ENCODE measurements around the gene PLA2G2F. TPM values are rescaled to one million over a fixed set of nuclear protein-coding genes. Genes with fewer than 3 reads are reported as not detected.

Gene PLA2G2F
- total RNA-seq, 1 experiment from 2014 or later: not detected

DNA sequence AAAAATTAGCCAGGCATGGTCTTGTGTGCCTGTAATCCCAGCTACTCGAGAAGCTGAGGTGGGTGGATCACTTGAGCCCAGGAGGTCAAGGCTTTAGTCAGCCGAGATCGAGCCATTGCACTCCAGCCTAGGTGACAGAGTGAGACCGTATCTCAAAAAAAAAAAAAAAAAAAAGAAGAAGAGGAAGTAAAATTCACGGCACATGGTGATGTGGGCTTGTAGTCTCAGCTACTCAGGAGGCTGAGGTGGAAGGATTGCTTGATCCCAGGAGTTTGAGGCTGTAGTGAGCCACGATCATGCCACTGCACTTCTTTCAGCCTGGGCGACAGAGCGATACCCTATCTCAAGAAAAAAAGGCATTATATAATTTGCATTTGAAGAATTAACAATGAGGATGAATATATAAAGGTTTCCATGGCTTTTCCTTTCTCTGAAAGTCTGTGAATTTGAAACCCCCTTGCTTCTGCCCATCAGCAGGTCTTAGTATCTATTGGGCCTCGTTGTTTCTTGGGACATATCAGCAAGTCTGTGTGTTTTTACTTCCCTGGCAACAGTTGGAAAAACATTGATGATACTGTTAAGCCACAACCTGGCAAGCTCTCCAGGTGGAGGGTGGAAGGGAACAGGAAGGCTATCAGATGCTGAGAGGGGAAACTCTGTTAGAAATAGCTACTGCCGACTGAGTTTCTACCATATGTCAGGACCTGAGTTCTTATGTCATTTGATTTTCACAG is 15.2 kb upstream of the PLA2G2F start (continued):
- TF ChIP-seq, protein P1, sequence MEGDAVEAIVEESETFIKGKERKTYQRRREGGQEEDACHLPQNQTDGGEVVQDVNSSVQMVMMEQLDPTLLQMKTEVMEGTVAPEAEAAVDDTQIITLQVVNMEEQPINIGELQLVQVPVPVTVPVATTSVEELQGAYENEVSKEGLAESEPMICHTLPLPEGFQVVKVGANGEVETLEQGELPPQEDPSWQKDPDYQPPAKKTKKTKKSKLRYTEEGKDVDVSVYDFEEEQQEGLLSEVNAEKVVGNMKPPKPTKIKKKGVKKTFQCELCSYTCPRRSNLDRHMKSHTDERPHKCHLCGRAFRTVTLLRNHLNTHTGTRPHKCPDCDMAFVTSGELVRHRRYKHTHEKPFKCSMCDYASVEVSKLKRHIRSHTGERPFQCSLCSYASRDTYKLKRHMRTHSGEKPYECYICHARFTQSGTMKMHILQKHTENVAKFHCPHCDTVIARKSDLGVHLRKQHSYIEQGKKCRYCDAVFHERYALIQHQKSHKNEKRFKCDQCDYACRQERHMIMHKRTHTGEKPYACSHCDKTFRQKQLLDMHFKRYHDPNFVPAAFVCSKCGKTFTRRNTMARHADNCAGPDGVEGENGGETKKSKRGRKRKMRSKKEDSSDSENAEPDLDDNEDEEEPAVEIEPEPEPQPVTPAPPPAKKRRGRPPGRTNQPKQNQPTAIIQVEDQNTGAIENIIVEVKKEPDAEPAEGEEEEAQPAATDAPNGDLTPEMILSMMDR (IDR thresholded peaks at IDR 0.05): no peak
- no peak for TF ChIP-seq ZNF317 (CRISPR knock-in tag; IDR thresholded peaks at IDR 0.05; ENCODE audit: borderline replicate concordance, low read depth)

DNA sequence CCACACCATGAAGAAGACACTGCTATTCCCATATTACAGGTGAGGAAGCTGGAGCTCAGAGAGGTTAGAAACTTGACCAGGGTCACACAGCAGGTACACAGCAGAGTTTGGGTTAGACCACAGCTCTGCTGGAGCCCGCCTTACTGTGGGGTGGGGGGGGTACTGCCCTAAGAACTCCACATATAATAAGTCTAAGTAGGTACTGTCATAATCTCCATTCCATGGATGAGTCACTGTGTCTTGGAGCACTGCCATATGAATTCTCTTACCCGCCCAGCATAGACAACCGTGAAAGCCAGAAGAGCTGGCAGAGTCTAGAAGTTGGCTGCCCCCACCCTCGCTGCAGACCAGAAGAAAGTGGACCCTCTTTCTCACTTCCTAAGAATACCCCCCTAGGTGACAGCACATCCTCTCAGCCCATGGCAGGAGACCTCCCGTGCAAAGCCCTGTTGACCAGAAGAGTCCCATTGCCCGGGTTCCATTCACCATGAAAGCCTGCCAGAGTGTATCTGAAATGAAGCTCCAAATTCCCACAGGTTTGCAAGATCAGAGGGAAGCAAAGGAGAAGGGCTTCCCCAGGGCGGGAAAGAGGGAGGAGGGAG is 14.6 kb upstream of the PLA2G2F start:
- Mint-ChIP-seq H3K4me1 (no peaks in the 10 kb centered on the region), H3K9me3 (peaks cover under 1% of the 10 kb centered on the region), H3K36me3 (peaks cover under 1% of the 10 kb centered on the region; the same call in 1 of the 2 replicates), H3K27ac (no peak overlapping the region), H3K27me3 (ENCODE audit: low read depth) (no peaks in the 10 kb centered on the region; the same call in 1 of the 2 replicates), H3K4me3 (no peak overlapping the region)
- ATAC-seq (no peak), DNase-seq (ENCODE audit: low spot score) (no peak)
- ChIA-PET POLR2A (no interaction called here), CTCF (interaction anchor here (1.2 to 2.1 kb wide), 2 partner anchors 27 to 150 kb away, joined by 5 to 7 read pairs; no protein-coding TSS in a partner anchor)
- TF ChIP-seq ZNF232 (CRISPR knock-in tag; IDR thresholded peaks at IDR 0.05) (no peak), JUN (CRISPR knock-in tag; IDR thresholded peaks at IDR 0.05) (no peak), NR3C1 (CRISPR knock-in tag; conservative IDR thresholded peaks at IDR 0.05; ENCODE audit: low read depth) (no peak), SP1 (CRISPR knock-in tag; conservative IDR thresholded peaks at IDR 0.05) (no peak), CBFB (CRISPR knock-in tag; IDR thresholded peaks at IDR 0.05; ENCODE audit: low read depth) (no peak), ELF4 (CRISPR knock-in tag; IDR thresholded peaks at IDR 0.05; ENCODE audit: low read depth) (no peak), SMAD4 (CRISPR knock-in tag; IDR thresholded peaks at IDR 0.05) (no peak), NFE2L1 (CRISPR knock-in tag; IDR thresholded peaks at IDR 0.05) (no peak), HMGA2 (CRISPR knock-in tag; IDR thresholded peaks at IDR 0.05) (no peak)
- TF ChIP-seq, protein P2, sequence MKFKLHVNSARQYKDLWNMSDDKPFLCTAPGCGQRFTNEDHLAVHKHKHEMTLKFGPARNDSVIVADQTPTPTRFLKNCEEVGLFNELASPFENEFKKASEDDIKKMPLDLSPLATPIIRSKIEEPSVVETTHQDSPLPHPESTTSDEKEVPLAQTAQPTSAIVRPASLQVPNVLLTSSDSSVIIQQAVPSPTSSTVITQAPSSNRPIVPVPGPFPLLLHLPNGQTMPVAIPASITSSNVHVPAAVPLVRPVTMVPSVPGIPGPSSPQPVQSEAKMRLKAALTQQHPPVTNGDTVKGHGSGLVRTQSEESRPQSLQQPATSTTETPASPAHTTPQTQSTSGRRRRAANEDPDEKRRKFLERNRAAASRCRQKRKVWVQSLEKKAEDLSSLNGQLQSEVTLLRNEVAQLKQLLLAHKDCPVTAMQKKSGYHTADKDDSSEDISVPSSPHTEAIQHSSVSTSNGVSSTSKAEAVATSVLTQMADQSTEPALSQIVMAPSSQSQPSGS (CRISPR knock-in tag; IDR thresholded peaks at IDR 0.05; ENCODE audit: borderline replicate concordance, low read depth): no peak
- TF ChIP-seq, protein P3, sequence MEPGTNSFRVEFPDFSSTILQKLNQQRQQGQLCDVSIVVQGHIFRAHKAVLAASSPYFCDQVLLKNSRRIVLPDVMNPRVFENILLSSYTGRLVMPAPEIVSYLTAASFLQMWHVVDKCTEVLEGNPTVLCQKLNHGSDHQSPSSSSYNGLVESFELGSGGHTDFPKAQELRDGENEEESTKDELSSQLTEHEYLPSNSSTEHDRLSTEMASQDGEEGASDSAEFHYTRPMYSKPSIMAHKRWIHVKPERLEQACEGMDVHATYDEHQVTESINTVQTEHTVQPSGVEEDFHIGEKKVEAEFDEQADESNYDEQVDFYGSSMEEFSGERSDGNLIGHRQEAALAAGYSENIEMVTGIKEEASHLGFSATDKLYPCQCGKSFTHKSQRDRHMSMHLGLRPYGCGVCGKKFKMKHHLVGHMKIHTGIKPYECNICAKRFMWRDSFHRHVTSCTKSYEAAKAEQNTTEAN (CRISPR knock-in tag; IDR thresholded peaks at IDR 0.05): no peak
- TF ChIP-seq, protein P4, sequence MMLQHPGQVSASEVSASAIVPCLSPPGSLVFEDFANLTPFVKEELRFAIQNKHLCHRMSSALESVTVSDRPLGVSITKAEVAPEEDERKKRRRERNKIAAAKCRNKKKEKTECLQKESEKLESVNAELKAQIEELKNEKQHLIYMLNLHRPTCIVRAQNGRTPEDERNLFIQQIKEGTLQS (CRISPR knock-in tag; conservative IDR thresholded peaks at IDR 0.05): no peak
- TF ChIP-seq, protein P5, sequence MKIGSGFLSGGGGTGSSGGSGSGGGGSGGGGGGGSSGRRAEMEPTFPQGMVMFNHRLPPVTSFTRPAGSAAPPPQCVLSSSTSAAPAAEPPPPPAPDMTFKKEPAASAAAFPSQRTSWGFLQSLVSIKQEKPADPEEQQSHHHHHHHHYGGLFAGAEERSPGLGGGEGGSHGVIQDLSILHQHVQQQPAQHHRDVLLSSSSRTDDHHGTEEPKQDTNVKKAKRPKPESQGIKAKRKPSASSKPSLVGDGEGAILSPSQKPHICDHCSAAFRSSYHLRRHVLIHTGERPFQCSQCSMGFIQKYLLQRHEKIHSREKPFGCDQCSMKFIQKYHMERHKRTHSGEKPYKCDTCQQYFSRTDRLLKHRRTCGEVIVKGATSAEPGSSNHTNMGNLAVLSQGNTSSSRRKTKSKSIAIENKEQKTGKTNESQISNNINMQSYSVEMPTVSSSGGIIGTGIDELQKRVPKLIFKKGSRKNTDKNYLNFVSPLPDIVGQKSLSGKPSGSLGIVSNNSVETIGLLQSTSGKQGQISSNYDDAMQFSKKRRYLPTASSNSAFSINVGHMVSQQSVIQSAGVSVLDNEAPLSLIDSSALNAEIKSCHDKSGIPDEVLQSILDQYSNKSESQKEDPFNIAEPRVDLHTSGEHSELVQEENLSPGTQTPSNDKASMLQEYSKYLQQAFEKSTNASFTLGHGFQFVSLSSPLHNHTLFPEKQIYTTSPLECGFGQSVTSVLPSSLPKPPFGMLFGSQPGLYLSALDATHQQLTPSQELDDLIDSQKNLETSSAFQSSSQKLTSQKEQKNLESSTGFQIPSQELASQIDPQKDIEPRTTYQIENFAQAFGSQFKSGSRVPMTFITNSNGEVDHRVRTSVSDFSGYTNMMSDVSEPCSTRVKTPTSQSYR (CRISPR knock-in tag; IDR thresholded peaks at IDR 0.05): no peak
- TF ChIP-seq, protein P6, sequence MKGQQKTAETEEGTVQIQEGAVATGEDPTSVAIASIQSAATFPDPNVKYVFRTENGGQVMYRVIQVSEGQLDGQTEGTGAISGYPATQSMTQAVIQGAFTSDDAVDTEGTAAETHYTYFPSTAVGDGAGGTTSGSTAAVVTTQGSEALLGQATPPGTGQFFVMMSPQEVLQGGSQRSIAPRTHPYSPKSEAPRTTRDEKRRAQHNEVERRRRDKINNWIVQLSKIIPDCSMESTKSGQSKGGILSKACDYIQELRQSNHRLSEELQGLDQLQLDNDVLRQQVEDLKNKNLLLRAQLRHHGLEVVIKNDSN (CRISPR knock-in tag; IDR thresholded peaks at IDR 0.05): no peak
